SK-N-MC (cell line): Measurements from ENCODE around the gene CCDC187.

ENCODE experiments used
- EZH2 ChIP-seq: fragments of 200-600 bp; sonication (generic); IDR thresholded peaks from one replicate; pipeline ENCODE4 v1.6.1; 2017; ENCODE audit warnings: antibody characterized with exemption
- POLR2AphosphoS5 ChIP-seq: IDR thresholded peaks from 2 replicates; pipeline ENCODE4 v1.6.1; 2012; ENCODE audit warnings: mild to moderate bottlenecking, low read depth, low read length, borderline replicate concordance

DNA sequence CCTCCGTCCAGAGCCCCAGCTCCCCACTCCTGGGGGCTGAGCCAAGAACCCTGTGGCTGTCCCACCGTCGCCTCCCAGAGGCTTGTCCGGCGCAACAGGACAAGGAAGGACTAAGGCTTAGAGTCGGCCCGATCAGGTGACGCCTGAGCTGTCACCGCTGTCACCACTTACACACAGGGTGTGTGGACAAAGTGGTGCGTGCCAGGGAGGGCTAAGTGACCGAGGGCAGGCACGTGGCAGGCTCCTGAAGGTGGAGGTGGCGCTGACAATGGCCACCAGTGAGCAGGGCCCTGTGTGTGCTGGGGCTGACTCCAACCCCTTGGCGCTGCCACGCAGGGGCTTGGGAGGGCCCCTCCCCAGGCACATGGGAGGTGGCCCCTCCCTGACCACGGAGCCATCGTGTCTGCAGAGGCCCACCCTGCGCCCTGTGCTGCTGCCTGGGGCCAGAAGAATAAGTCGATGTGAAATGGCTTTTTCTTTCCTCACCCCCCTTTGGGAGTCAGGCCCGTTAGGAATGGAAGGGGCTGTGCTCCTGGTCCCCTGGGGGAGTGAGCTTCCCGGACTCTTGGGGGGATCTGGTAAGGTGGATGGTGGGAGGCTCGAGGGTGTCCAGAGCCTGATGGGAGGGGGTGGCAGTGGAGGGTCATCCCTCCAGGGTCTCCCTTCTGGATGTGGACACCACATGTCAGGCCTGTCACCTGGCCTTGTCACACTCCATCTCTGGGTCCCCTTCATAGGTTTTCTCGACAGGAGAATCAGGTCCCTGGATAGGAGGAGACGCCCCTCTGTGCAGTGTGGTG is 20.8 kb upstream of the CCDC187 start:
- TF ChIP-seq EZH2 (no peak), POLR2AphosphoS5 (no peak)
